Thoracic aorta (tissue), 2 donors: ENCODE measurements around the gene RBFOX2. TPM values are rescaled to one million over a fixed set of nuclear protein-coding genes. Genes with fewer than 3 reads are reported as not detected.

Source experiments
- ATAC-seq: fragments of 150-250 bp; one replicate; pipeline ENCODE4 v1.8.0; 2017; ENCODE audit warnings: low read depth; ENCODE audit not compliant: insufficient number of reproducible peaks, low FRiP score
- DNase-seq: peaks from one replicate; pipeline ENCODE4 v3.0.0-alpha.2; 2020; ENCODE audit warnings: low spot score
- H3K27ac ChIP-seq, 2 donors: fragments of 200-600 bp; sonication (generic); 1 replicate in 1 of 2; 2 replicates in 1 of 2; pipeline ENCODE4 v1.5.1; 2016; ENCODE audit warnings: mild to moderate bottlenecking in 2 of 2, moderate library complexity in 2 of 2
- H3K27me3 ChIP-seq: fragments of 200-600 bp; sonication (generic); replicated peaks from 2 replicates; pipeline ENCODE4 v1.6.0; 2016; ENCODE audit warnings: mild to moderate bottlenecking; ENCODE audit not compliant: insufficient read depth
- H3K36me3 ChIP-seq: fragments of 200-600 bp; sonication (generic); one replicate; pipeline ENCODE4 v1.5.1; 2016
- H3K4me1 ChIP-seq, 2 donors: fragments of 200-600 bp; sonication (generic); 1 replicate in 1 of 2; 2 replicates in 1 of 2; pipeline versions ENCODE4 v1.5.1 to v1.6.0; 2016; ENCODE audit warnings: low read depth in 2 of 2, mild to moderate bottlenecking in 1 of 2; ENCODE audit not compliant: control insufficient read depth in 1 of 2
- H3K4me3 ChIP-seq: fragments of 200-600 bp; sonication (generic); 2 replicates; pipeline ENCODE4 v1.5.1; 2016; ENCODE audit warnings: mild to moderate bottlenecking
- H3K9me3 ChIP-seq: fragments of 200-600 bp; sonication (generic); 2 replicates; pipeline ENCODE4 v1.5.1; 2016
- total RNA-seq, 2 donors: library from RNA; depleted of rRNA; stranded (reverse); fragments of >200 nt; gene quantifications; one replicate each; pipeline versions ENCODE4 v1.1.0 to v1.2.3, GENCODE V29; 2016
- TF ChIP-seq, protein P1 (sequence below): fragments of 200-600 bp; sonication (generic); IDR thresholded peaks from one replicate; pipeline ENCODE4 v1.5.1; 2019; ENCODE audit warnings: antibody characterized with exemption

RBFOX2 gene
- total RNA-seq, 2 donors from 2014 or later = 117 to 143 TPM

DNA sequence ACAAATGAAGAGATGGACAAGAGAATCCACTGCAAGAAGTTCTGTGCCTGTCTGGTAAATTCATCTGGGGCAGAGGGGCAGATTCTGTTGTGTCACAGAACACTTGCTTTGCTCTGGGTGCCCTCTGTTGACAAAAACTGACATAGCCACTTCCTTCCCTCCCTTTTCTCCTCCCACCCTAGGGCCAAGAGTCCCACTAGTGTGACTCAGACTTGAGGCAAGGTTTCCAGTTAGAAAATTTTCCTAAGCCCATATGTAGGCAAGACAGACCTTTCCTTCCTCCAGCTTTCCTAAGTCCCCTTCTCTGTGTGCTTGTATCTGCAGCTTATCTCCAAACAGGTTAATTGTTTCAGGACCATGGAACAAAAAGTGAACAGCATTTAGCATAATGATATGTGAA is 106.8 kb downstream of the RBFOX2 start:
- no peaks in the 10 kb centered on the region for H3K27me3 ChIP-seq
- H3K4me3 ChIP-seq = peak overlapping the region; percentile 32
- TF ChIP-seq, protein P1, sequence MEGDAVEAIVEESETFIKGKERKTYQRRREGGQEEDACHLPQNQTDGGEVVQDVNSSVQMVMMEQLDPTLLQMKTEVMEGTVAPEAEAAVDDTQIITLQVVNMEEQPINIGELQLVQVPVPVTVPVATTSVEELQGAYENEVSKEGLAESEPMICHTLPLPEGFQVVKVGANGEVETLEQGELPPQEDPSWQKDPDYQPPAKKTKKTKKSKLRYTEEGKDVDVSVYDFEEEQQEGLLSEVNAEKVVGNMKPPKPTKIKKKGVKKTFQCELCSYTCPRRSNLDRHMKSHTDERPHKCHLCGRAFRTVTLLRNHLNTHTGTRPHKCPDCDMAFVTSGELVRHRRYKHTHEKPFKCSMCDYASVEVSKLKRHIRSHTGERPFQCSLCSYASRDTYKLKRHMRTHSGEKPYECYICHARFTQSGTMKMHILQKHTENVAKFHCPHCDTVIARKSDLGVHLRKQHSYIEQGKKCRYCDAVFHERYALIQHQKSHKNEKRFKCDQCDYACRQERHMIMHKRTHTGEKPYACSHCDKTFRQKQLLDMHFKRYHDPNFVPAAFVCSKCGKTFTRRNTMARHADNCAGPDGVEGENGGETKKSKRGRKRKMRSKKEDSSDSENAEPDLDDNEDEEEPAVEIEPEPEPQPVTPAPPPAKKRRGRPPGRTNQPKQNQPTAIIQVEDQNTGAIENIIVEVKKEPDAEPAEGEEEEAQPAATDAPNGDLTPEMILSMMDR = peak; percentile 46
- H3K9me3 ChIP-seq = no peaks in the 10 kb centered on the region
- ATAC-seq = peak; percentile 88
- DNase-seq = peak; percentile 30
- H3K36me3 ChIP-seq = no peaks in the 10 kb centered on the region
- H3K27ac ChIP-seq = peak overlapping the region; percentile 79 to 94
- H3K4me1 ChIP-seq = peaks cover 31 to 57% of the 10 kb centered on the region in 2 donors

DNA sequence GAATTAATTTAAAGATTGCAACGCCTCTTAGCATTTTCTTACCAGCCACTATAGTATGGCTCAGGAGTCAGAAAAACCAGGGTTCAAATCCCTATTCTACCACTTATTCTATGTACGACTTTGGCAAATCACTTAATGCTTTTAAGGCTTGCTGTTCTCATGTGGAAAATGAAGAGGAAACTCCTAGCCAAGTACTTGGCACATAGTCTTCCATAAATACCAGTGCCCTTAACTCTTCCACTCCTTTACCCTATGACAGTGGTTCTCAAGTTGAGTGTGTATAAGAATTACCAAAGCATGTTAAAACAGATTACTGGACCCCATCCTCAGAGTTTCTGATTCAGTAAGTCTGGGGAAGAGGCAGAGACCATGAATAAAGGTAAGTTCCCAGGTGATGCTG is 107.6 kb downstream of the RBFOX2 start:
- Histone ChIP-seq H3K9me3 (no peaks in the 10 kb centered on the region), H3K27ac (peak overlapping the region; percentile 50 to 94), H3K4me3 (peak overlapping the region; percentile 25), H3K36me3 (no peaks in the 10 kb centered on the region), H3K4me1 (peaks cover 31 to 63% of the 10 kb centered on the region in 2 donors), H3K27me3 (no peaks in the 10 kb centered on the region)
- DNase-seq (no peak), ATAC-seq (no peak)
- TF ChIP-seq, protein P1 = no peak

- TF ChIP-seq, protein P1 = no peak
- Histone ChIP-seq H3K36me3 (no peaks in the 10 kb centered on the region), H3K4me1 (peaks cover 35 to 72% of the 10 kb centered on the region in 2 donors), H3K27me3 (no peaks in the 10 kb centered on the region), H3K9me3 (no peaks in the 10 kb centered on the region), H3K4me3 (no peak overlapping the region), H3K27ac (no peak overlapping the region)
- ATAC-seq (no peak), DNase-seq (no peak)
Observed at GRCh38 chr22:35919002-35919542, 109.6 kb downstream of the RBFOX2 start.

DNA sequence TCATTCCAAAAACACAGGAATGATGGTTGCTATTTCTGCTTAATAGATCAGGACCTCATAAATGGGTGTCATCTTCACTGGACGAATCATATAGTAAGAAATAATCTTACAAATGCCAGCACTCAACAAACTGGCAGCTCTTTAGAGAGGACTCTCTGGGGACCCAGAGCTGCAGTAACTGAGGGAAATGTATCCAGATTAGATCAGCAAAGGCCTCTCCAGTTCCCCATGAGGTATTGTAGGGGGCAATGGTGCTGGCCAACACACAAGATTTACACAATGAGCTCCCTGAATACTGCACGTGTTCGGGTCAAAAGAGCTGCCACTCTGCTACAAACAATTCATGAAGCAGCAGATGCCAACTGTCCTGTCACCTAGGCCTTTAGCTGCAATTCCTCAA is 110.2 kb downstream of the RBFOX2 start:
- Histone ChIP-seq H3K4me3 (no peak overlapping the region), H3K4me1 (peaks cover 39 to 77% of the 10 kb centered on the region in 2 donors), H3K36me3 (no peaks in the 10 kb centered on the region), H3K9me3 (no peaks in the 10 kb centered on the region), H3K27ac (no peak overlapping the region), H3K27me3 (no peaks in the 10 kb centered on the region)
- TF ChIP-seq, protein P1 = no peak
- no peak for DNase-seq
- no peak for ATAC-seq

- Histone ChIP-seq H3K27me3 (no peaks in the 10 kb centered on the region), H3K9me3 (no peaks in the 10 kb centered on the region), H3K27ac (no peak overlapping the region), H3K4me3 (no peak overlapping the region), H3K4me1 (peaks cover 39 to 80% of the 10 kb centered on the region in 2 donors), H3K36me3 (no peaks in the 10 kb centered on the region)
- DNase-seq (no peak), ATAC-seq (no peak)
- TF ChIP-seq, protein P1 = no peak
Observed at GRCh38 chr22:35917651-35918050, 111.0 kb downstream of the RBFOX2 start.
